ENCODE data around the gene SYCE3. TPM values are rescaled to one million over a fixed set of nuclear protein-coding genes. Genes with fewer than 3 reads are reported as not detected.

SYCE3 gene
- total and polyA plus RNA-seq, 2 donors (not counting 3 experiments of a cell fraction or from before 2014, with no cell fraction given), result not detected

- no peaks in the 10 kb centered on the region for H3K9me3 ChIP-seq (replicated peaks; ENCODE audit: control insufficient read depth, insufficient read depth, low read length)
- BruUV-seq (replicated peaks), result no TSS peak
- no peaks in the 10 kb centered on the region for H3K4me1 ChIP-seq (ENCODE audit: control insufficient read depth, extremely low read depth, insufficient read depth, low read length)
- dilution Hi-C loops (cut with MboI; ENCODE audit: extremely low pct_ligation_motif_present, low sequenced_read_pairs) (no loop called here), intact Hi-C loops (cut with micrococcal nuclease) (no loop called here)
- H3K4me3 ChIP-seq (replicated peaks in 1 of 3; ENCODE audit: insufficient read depth in 1 of 3, low read depth in 1 of 3, low read length in 3 of 3), result no peak overlapping the region
- H3K27me3 ChIP-seq (ENCODE audit: control insufficient read depth in 2 of 2, insufficient read depth in 2 of 2, low read length in 2 of 2), result peaks cover 32 to 37% of the 10 kb centered on the region in 2 experiments
- H4K20me1 ChIP-seq (replicated peaks; ENCODE audit: control insufficient read depth, extremely low read depth, insufficient read depth, low read length), result no peaks in the 10 kb centered on the region
- no peak for DNase-seq (ENCODE audit: low read depth, low spot score)
- no peak overlapping the region for H3K4me2 ChIP-seq (ENCODE audit: insufficient read depth, low read length)
- no peak overlapping the region for H3K9ac ChIP-seq (replicated peaks; ENCODE audit: extremely low read depth, insufficient read depth, low read length)
- CTCF ChIA-PET, result interaction anchor here (1.2 kb wide), 1 partner anchor 46 kb away, joined by 3 read pairs; no protein-coding TSS in a partner anchor
- no peak overlapping the region for H3K27ac ChIP-seq (ENCODE audit: insufficient read depth, low read depth, low read length)
- FAIRE-seq, result no peak
- H3K36me3 ChIP-seq (ENCODE audit: control insufficient read depth in 2 of 2, extremely low read depth in 1 of 2, insufficient read depth in 2 of 2, low read length in 2 of 2), result no peaks in the 10 kb centered on the region
- TF ChIP-seq EZH2 (IDR thresholded peaks at IDR 0.05; ENCODE audit: borderline replicate concordance, low read depth, low read length, severe bottlenecking) (peak; percentile 46), POLR2AphosphoS5 (IDR thresholded peaks at IDR 0.05; ENCODE audit: insufficient read depth, low read depth, low read length) (no peak), FOS (IDR thresholded peaks at IDR 0.05; ENCODE audit: borderline replicate concordance, insufficient read depth, low read length) (no peak)
- POLR2A ChIA-PET, result no interaction called here
- no peaks in the 10 kb centered on the region for H3K79me2 ChIP-seq (ENCODE audit: control insufficient read depth, insufficient read depth, low read length)
- H3K9me1 ChIP-seq (replicated peaks; ENCODE audit: control insufficient read depth, extremely low read depth, insufficient read depth, low read length), result no peaks in the 10 kb centered on the region
- H2AFZ ChIP-seq (ENCODE audit: low read depth, low read length), result no peak overlapping the region
Observed at GRCh38 chr22:50602338-50602700, 39.6 kb upstream of the SYCE3 start.

- Histone ChIP-seq H3K4me3 (replicated peaks in 1 of 3; ENCODE audit: insufficient read depth in 1 of 3, low read depth in 1 of 3, low read length in 3 of 3) (no peak overlapping the region), H3K4me2 (ENCODE audit: insufficient read depth, low read length) (no peak overlapping the region), H3K9ac (replicated peaks; ENCODE audit: extremely low read depth, insufficient read depth, low read length) (no peak overlapping the region), H4K20me1 (replicated peaks; ENCODE audit: control insufficient read depth, extremely low read depth, insufficient read depth, low read length) (no peaks in the 10 kb centered on the region), H2AFZ (ENCODE audit: low read depth, low read length) (no peak overlapping the region), H3K9me3 (replicated peaks; ENCODE audit: control insufficient read depth, insufficient read depth, low read length) (no peaks in the 10 kb centered on the region), H3K27me3 (ENCODE audit: control insufficient read depth in 2 of 2, insufficient read depth in 2 of 2, low read length in 2 of 2) (peaks cover 35 to 37% of the 10 kb centered on the region in 2 experiments), H3K79me2 (ENCODE audit: control insufficient read depth, insufficient read depth, low read length) (no peaks in the 10 kb centered on the region), H3K4me1 (ENCODE audit: control insufficient read depth, extremely low read depth, insufficient read depth, low read length) (no peaks in the 10 kb centered on the region), H3K9me1 (replicated peaks; ENCODE audit: control insufficient read depth, extremely low read depth, insufficient read depth, low read length) (no peaks in the 10 kb centered on the region), H3K36me3 (ENCODE audit: control insufficient read depth in 2 of 2, extremely low read depth in 1 of 2, insufficient read depth in 2 of 2, low read length in 2 of 2) (no peaks in the 10 kb centered on the region), H3K27ac (ENCODE audit: insufficient read depth, low read depth, low read length) (no peak overlapping the region)
- ChIA-PET CTCF (interaction anchor here (0.8 kb wide), 1 partner anchor 19 kb away, joined by 3 read pairs; no protein-coding TSS in a partner anchor), POLR2A (interaction anchor here (0.5 kb wide), 1 partner anchor 9 kb away, joined by 4 read pairs; no protein-coding TSS in a partner anchor)
- TF ChIP-seq MAX (IDR thresholded peaks at IDR 0.05; ENCODE audit: insufficient read depth, insufficient read length), result no peak
- TF ChIP-seq POLR2AphosphoS5 (IDR thresholded peaks at IDR 0.05; ENCODE audit: insufficient read depth, low read depth, low read length), result no peak
- TF ChIP-seq MYC (IDR thresholded peaks at IDR 0.05; ENCODE audit: low read depth, low read length), result no peak
- no peak for TF ChIP-seq GATA2 (IDR thresholded peaks at IDR 0.05; ENCODE audit: insufficient read depth, insufficient read length, low read depth, low read length)
- TF ChIP-seq POLR2A (IDR thresholded peaks at IDR 0.05; ENCODE audit: low read depth, low read length), result no peak
- TF ChIP-seq EZH2 (IDR thresholded peaks at IDR 0.05; ENCODE audit: borderline replicate concordance, low read depth, low read length, severe bottlenecking), result no peak
- TF ChIP-seq CTCF (IDR thresholded peaks at IDR 0.05; ENCODE audit: extremely low read depth in 1 of 2, insufficient read depth in 1 of 2, low read depth in 1 of 2, low read length in 2 of 2), result no peak
- no peak for TF ChIP-seq JUN (IDR thresholded peaks at IDR 0.05; ENCODE audit: borderline replicate concordance, insufficient read depth, insufficient read length, low read depth)
- no peak for TF ChIP-seq FOS (IDR thresholded peaks at IDR 0.05; ENCODE audit: borderline replicate concordance, insufficient read depth, low read length)
- dilution Hi-C loops (cut with MboI; ENCODE audit: extremely low pct_ligation_motif_present, low sequenced_read_pairs) (no loop called here), intact Hi-C loops (cut with micrococcal nuclease) (no loop called here)
- no TSS peak for BruUV-seq (replicated peaks)
- FAIRE-seq, result no peak
- no peak for DNase-seq (ENCODE audit: low read depth, low spot score)
Observed at GRCh38 chr22:50601669-50602337, 39.1 kb upstream of the SYCE3 start.
